ENCODE data around the gene LHPP. TPM values are rescaled to one million over a fixed set of nuclear protein-coding genes. Genes with fewer than 3 reads are reported as not detected.

LHPP gene
- total and polyA plus RNA-seq, 2 experiments from 2014 or later = 27.4 to 40.2 TPM

DNA sequence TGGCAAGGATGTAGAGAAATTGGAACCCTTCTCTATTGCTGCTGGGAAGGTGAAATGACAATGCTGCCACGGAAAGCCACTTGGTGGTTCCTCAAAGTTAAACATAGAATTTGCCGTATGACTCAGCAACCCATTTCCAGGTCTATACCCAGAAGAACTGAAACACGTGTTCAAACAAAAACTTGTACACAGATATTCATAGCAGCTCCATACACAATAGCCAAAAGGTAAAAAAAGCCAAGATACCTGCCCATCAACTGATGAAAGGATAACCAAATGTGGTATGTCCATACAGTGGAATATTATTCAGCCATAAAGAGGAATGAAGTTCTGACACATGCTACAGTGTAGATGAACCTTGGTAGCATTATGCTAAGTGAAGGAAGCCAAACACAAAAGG, 39.1 kb downstream of the LHPP start:
- DNase-seq (ENCODE audit: low spot score) = no peak
- peaks cover 33% of the 10 kb centered on the region for H3K36me3 Mint-ChIP-seq (ENCODE audit: low read depth)
- peaks cover 15% of the 10 kb centered on the region for H3K4me1 Mint-ChIP-seq
- H3K4me3 ChIP-seq = no peak overlapping the region
- ATAC-seq = no peak
- H3K4me2 ChIP-seq = no peak overlapping the region
- TF ChIP-seq, protein P1, sequence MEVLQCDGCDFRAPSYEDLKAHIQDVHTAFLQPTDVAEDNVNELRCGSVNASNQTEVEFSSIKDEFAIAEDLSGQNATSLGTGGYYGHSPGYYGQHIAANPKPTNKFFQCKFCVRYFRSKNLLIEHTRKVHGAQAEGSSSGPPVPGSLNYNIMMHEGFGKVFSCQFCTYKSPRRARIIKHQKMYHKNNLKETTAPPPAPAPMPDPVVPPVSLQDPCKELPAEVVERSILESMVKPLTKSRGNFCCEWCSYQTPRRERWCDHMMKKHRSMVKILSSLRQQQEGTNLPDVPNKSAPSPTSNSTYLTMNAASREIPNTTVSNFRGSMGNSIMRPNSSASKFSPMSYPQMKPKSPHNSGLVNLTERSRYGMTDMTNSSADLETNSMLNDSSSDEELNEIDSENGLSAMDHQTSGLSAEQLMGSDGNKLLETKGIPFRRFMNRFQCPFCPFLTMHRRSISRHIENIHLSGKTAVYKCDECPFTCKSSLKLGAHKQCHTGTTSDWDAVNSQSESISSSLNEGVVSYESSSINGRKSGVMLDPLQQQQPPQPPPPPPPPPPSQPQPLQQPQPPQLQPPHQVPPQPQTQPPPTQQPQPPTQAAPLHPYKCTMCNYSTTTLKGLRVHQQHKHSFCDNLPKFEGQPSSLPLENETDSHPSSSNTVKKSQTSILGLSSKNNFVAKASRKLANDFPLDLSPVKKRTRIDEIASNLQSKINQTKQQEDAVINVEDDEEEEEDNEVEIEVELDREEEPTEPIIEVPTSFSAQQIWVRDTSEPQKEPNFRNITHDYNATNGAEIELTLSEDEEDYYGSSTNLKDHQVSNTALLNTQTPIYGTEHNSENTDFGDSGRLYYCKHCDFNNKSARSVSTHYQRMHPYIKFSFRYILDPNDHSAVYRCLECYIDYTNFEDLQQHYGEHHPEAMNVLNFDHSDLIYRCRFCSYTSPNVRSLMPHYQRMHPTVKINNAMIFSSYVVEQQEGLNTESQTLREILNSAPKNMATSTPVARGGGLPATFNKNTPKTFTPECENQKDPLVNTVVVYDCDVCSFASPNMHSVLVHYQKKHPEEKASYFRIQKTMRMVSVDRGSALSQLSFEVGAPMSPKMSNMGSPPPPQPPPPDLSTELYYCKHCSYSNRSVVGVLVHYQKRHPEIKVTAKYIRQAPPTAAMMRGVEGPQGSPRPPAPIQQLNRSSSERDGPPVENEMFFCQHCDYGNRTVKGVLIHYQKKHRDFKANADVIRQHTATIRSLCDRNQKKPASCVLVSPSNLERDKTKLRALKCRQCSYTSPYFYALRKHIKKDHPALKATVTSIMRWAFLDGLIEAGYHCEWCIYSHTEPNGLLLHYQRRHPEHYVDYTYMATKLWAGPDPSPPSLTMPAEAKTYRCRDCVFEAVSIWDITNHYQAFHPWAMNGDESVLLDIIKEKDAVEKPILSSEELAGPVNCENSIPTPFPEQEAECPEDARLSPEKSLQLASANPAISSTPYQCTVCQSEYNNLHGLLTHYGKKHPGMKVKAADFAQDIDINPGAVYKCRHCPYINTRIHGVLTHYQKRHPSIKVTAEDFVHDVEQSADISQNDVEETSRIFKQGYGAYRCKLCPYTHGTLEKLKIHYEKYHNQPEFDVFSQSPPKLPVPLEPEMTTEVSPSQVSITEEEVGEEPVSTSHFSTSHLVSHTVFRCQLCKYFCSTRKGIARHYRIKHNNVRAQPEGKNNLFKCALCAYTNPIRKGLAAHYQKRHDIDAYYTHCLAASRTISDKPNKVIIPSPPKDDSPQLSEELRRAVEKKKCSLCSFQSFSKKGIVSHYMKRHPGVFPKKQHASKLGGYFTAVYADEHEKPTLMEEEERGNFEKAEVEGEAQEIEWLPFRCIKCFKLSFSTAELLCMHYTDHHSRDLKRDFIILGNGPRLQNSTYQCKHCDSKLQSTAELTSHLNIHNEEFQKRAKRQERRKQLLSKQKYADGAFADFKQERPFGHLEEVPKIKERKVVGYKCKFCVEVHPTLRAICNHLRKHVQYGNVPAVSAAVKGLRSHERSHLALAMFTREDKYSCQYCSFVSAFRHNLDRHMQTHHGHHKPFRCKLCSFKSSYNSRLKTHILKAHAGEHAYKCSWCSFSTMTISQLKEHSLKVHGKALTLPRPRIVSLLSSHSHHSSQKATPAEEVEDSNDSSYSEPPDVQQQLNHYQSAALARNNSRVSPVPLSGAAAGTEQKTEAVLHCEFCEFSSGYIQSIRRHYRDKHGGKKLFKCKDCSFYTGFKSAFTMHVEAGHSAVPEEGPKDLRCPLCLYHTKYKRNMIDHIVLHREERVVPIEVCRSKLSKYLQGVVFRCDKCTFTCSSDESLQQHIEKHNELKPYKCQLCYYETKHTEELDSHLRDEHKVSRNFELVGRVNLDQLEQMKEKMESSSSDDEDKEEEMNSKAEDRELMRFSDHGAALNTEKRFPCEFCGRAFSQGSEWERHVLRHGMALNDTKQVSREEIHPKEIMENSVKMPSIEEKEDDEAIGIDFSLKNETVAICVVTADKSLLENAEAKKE (CRISPR knock-in tag; IDR thresholded peaks at IDR 0.05) = no peak
- TF ChIP-seq, protein P2, sequence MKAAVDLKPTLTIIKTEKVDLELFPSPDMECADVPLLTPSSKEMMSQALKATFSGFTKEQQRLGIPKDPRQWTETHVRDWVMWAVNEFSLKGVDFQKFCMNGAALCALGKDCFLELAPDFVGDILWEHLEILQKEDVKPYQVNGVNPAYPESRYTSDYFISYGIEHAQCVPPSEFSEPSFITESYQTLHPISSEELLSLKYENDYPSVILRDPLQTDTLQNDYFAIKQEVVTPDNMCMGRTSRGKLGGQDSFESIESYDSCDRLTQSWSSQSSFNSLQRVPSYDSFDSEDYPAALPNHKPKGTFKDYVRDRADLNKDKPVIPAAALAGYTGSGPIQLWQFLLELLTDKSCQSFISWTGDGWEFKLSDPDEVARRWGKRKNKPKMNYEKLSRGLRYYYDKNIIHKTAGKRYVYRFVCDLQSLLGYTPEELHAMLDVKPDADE (IDR thresholded peaks at IDR 0.05) = no peak
- TF ChIP-seq, protein P3, sequence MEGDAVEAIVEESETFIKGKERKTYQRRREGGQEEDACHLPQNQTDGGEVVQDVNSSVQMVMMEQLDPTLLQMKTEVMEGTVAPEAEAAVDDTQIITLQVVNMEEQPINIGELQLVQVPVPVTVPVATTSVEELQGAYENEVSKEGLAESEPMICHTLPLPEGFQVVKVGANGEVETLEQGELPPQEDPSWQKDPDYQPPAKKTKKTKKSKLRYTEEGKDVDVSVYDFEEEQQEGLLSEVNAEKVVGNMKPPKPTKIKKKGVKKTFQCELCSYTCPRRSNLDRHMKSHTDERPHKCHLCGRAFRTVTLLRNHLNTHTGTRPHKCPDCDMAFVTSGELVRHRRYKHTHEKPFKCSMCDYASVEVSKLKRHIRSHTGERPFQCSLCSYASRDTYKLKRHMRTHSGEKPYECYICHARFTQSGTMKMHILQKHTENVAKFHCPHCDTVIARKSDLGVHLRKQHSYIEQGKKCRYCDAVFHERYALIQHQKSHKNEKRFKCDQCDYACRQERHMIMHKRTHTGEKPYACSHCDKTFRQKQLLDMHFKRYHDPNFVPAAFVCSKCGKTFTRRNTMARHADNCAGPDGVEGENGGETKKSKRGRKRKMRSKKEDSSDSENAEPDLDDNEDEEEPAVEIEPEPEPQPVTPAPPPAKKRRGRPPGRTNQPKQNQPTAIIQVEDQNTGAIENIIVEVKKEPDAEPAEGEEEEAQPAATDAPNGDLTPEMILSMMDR (conservative IDR thresholded peaks at IDR 0.05; ENCODE audit: low read depth in 2 of 2) = no peak
- no peak for TF ChIP-seq EZH2 (IDR thresholded peaks at IDR 0.05; ENCODE audit: low read depth, unreplicated experiment)
- no peak for TF ChIP-seq JUNB (IDR thresholded peaks at IDR 0.05; ENCODE audit: unreplicated experiment)
- no peak for TF ChIP-seq NANOG (IDR thresholded peaks at IDR 0.05; ENCODE audit: borderline replicate concordance)
- no peak for TF ChIP-seq EZH2phosphoT487 (IDR thresholded peaks at IDR 0.05; ENCODE audit: unreplicated experiment)
- TF ChIP-seq ZNF331 (CRISPR knock-in tag; IDR thresholded peaks at IDR 0.05; ENCODE audit: low read depth) = no peak
- TF ChIP-seq POLR2AphosphoS5 (IDR thresholded peaks at IDR 0.05; ENCODE audit: low read depth) = no peak
- TF ChIP-seq, protein P4, sequence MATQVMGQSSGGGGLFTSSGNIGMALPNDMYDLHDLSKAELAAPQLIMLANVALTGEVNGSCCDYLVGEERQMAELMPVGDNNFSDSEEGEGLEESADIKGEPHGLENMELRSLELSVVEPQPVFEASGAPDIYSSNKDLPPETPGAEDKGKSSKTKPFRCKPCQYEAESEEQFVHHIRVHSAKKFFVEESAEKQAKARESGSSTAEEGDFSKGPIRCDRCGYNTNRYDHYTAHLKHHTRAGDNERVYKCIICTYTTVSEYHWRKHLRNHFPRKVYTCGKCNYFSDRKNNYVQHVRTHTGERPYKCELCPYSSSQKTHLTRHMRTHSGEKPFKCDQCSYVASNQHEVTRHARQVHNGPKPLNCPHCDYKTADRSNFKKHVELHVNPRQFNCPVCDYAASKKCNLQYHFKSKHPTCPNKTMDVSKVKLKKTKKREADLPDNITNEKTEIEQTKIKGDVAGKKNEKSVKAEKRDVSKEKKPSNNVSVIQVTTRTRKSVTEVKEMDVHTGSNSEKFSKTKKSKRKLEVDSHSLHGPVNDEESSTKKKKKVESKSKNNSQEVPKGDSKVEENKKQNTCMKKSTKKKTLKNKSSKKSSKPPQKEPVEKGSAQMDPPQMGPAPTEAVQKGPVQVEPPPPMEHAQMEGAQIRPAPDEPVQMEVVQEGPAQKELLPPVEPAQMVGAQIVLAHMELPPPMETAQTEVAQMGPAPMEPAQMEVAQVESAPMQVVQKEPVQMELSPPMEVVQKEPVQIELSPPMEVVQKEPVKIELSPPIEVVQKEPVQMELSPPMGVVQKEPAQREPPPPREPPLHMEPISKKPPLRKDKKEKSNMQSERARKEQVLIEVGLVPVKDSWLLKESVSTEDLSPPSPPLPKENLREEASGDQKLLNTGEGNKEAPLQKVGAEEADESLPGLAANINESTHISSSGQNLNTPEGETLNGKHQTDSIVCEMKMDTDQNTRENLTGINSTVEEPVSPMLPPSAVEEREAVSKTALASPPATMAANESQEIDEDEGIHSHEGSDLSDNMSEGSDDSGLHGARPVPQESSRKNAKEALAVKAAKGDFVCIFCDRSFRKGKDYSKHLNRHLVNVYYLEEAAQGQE (IDR thresholded peaks at IDR 0.05; ENCODE audit: unreplicated experiment) = no peak
- TF ChIP-seq ZNF114 (CRISPR knock-in tag; IDR thresholded peaks at IDR 0.05) = no peak
- TF ChIP-seq CREB1 (CRISPR knock-in tag; IDR thresholded peaks at IDR 0.05; ENCODE audit: low read depth) = no peak
- no peak for TF ChIP-seq STAT1 (IDR thresholded peaks at IDR 0.05; ENCODE audit: unreplicated experiment)
- peaks cover 11% of the 10 kb centered on the region for H3K4me1 ChIP-seq (ENCODE audit: insufficient read depth)
- H3F3A ChIP-seq (replicated peaks; ENCODE audit: low read depth) = 0 out of 2 replicates have a peak, but pooled peaks cover 10% of the 10 kb centered on the region
- H3K79me2 ChIP-seq (replicated peaks; ENCODE audit: insufficient read depth) = no peaks in the 10 kb centered on the region
- no peaks in the 10 kb centered on the region for H3K9me2 ChIP-seq (ENCODE audit: insufficient read depth)
- H3K36me3 ChIP-seq (ENCODE audit: insufficient read depth) = peaks cover 9% of the 10 kb centered on the region
- no peak overlapping the region for H3K4me3 Mint-ChIP-seq
- no peak overlapping the region for H3K27ac Mint-ChIP-seq
- H2AFZ ChIP-seq = no peak overlapping the region
- no peaks in the 10 kb centered on the region; the same call in 1 of the 2 replicates for H4K20me1 ChIP-seq (replicated peaks; ENCODE audit: insufficient read depth)
- peaks cover 6% of the 10 kb centered on the region for H3K27me3 Mint-ChIP-seq (ENCODE audit: insufficient read depth, low read depth, poor library complexity)
- peaks cover 19% of the 10 kb centered on the region for H3K9me3 Mint-ChIP-seq
- H3K27ac ChIP-seq (ENCODE audit: low read depth) = no peak overlapping the region
- H3K27me3 ChIP-seq (ENCODE audit: insufficient read depth) = no peaks in the 10 kb centered on the region

Data from GM23338 (cell line).